ENCODE data around the gene TBXAS1.
"Not testable (repeated sequence)": the region's sequence is repeated elsewhere in the genome, so short reads cannot be mapped to it uniquely, and the experiment has no call there.

Gene TBXAS1

GRCh38 chr7:139838276-139838675 is 9.2 kb downstream of the TBXAS1 start:
- TF ChIP-seq, protein P1, sequence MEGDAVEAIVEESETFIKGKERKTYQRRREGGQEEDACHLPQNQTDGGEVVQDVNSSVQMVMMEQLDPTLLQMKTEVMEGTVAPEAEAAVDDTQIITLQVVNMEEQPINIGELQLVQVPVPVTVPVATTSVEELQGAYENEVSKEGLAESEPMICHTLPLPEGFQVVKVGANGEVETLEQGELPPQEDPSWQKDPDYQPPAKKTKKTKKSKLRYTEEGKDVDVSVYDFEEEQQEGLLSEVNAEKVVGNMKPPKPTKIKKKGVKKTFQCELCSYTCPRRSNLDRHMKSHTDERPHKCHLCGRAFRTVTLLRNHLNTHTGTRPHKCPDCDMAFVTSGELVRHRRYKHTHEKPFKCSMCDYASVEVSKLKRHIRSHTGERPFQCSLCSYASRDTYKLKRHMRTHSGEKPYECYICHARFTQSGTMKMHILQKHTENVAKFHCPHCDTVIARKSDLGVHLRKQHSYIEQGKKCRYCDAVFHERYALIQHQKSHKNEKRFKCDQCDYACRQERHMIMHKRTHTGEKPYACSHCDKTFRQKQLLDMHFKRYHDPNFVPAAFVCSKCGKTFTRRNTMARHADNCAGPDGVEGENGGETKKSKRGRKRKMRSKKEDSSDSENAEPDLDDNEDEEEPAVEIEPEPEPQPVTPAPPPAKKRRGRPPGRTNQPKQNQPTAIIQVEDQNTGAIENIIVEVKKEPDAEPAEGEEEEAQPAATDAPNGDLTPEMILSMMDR (IDR thresholded peaks at IDR 0.05), result no peak
- no peak for TF ChIP-seq ZFX (IDR thresholded peaks at IDR 0.05; ENCODE audit: borderline replicate concordance)

GRCh38 chr7:139838876-139839275 is 9.8 kb downstream of the TBXAS1 start:
- no peak for TF ChIP-seq ZFX (IDR thresholded peaks at IDR 0.05; ENCODE audit: borderline replicate concordance)
- TF ChIP-seq, protein P1 (IDR thresholded peaks at IDR 0.05), result no peak
- no peak overlapping the region for H3K27ac ChIP-seq

More at GRCh38 chr7:139838276-139838675, 9.2 kb downstream of the TBXAS1 start:
- no peak overlapping the region for H3K27ac ChIP-seq

DNA sequence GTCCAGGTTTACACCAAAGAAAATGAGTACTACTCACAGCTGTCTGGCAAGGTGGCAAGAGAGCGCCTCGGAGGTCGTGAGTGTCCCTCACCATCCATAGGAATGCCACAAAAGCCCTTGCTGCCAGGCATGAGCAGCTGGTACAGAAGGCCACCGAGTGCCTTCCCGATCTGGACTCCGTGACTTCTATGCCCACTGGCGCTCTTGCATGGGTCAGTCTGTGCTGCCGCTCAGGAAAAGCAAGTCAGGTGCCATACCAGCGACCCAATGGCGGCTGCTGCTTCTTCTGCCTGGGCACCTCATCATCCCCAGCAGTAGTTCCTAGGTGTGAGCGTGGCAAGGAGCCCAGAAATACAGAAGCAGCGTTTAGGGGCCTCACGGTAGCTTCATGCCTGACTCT is 11.7 kb downstream of the TBXAS1 start:
- no peak overlapping the region for H3K27ac ChIP-seq
- TF ChIP-seq, protein P1 (IDR thresholded peaks at IDR 0.05), result no peak
- no peak for TF ChIP-seq ZFX (IDR thresholded peaks at IDR 0.05; ENCODE audit: borderline replicate concordance)

- TF ChIP-seq ZFX (IDR thresholded peaks at IDR 0.05; ENCODE audit: borderline replicate concordance), result no peak
- TF ChIP-seq, protein P1 (IDR thresholded peaks at IDR 0.05), result no peak
- no peak overlapping the region for H3K27ac ChIP-seq
Measured at GRCh38 chr7:139842401-139843210, 13.5 kb downstream of the TBXAS1 start.

DNA sequence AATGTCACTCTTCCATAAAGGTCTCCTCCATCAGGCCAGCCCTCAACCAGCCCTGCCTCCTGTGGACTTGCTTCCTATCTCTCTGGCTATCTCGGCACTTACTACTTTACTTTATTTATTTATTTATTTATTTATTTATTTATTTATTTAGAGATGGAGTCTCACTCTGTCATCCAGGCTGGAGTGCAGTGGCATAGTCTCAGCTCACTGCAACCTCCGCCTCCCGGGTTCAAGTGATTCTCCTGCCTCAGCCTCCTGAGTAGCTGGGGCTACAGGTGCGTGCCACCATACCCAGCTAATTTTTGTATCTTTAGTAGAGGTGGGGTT is 14.1 kb downstream of the TBXAS1 start:
- not testable (repeated sequence) for H3K27ac ChIP-seq

DNA sequence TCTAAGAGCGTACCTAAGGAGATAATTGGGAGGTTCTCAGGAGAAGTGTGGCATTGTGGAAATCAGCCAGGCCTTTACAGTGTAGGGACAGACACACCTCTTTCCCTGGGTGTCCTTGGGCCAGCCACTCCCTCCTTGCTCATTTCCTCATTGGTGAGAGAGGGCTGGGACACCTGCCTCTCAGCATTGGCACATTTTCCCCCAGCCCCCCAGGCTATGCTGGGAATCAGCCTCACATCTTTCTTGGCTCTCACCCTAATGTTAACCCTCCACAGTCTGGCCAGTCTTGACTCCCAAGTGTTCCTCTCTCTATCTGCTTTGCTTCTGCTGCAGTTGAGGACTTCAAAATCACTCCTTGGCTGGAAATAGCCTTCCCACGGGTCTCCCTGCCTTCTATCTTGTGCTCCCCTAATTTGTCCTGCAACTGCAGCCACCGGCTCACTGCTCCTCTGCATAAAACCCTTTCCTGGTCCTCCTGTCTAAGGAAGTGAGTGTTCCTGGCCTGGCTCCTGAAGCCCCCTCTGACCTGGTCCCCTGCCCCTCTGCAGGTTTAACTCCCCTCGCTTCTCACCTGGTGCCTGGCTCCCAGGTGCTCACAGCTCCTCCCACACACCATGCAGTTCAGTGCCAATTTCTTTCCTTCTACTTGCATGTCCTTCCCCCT is 15.8 kb downstream of the TBXAS1 start:
- TF ChIP-seq, protein P1 (IDR thresholded peaks at IDR 0.05), result no peak
- no peak for TF ChIP-seq ZFX (IDR thresholded peaks at IDR 0.05; ENCODE audit: borderline replicate concordance)
- no peak overlapping the region for H3K27ac ChIP-seq

- no peak for TF ChIP-seq ZFX (IDR thresholded peaks at IDR 0.05; ENCODE audit: borderline replicate concordance)
- TF ChIP-seq, protein P1 (IDR thresholded peaks at IDR 0.05), result no peak
- H3K27ac ChIP-seq, result no peak overlapping the region
Measured at GRCh38 chr7:139845443-139845805, 16.4 kb downstream of the TBXAS1 start.

Data from 22Rv1 (cell line).